GM18868 (cell line): ENCODE results near the gene C1RL.
"Not testable (repeated sequence)": the region's sequence is repeated elsewhere in the genome, so short reads cannot be mapped to it uniquely, and the experiment has no call there.

Source experiments
- ATAC-seq: cut with Tn5 transposase; IDR thresholded peaks from one replicate; pipeline ENCODE4 v1.9.1; 2021; ENCODE audit warnings: mild to moderate bottlenecking, moderate library complexity; ENCODE audit not compliant: unreplicated experiment

C1RL gene

GRCh38 chr12:7116196-7116595 is 7.2 kb upstream of the C1RL start:
- no peak for ATAC-seq

- ATAC-seq = no peak
Measured at GRCh38 chr12:7114851-7115250, 5.8 kb upstream of the C1RL start.

GRCh38 chr12:7114008-7114407 is 5.0 kb upstream of the C1RL start:
- ATAC-seq = no peak

GRCh38 chr12:7113389-7113871 is 4.4 kb upstream of the C1RL start:
- no peak for ATAC-seq

GRCh38 chr12:7112041-7112440 is 3.0 kb upstream of the C1RL start:
- no peak for ATAC-seq

- no peak for ATAC-seq
Measured at GRCh38 chr12:7110661-7111060, 1.6 kb upstream of the C1RL start.

- no peak for ATAC-seq
Measured at GRCh38 chr12:7109572-7109920, 532 bp upstream of the C1RL start.

- ATAC-seq = peak; percentile 88
Measured at GRCh38 chr12:7108003-7108795, 815 bp downstream of the C1RL start.

- no peak for ATAC-seq
Measured at GRCh38 chr12:7107636-7108002, 1.4 kb downstream of the C1RL start.

GRCh38 chr12:7107181-7107580 is 1.8 kb downstream of the C1RL start:
- not testable (repeated sequence) for ATAC-seq

- ATAC-seq = no peak
Measured at GRCh38 chr12:7106082-7106481, 2.9 kb downstream of the C1RL start.

GRCh38 chr12:7103837-7104584 is 5.0 kb downstream of the C1RL start:
- no peak for ATAC-seq

GRCh38 chr12:7102582-7102981 is 6.4 kb downstream of the C1RL start:
- no peak for ATAC-seq

- ATAC-seq = no peak
Measured at GRCh38 chr12:7101694-7102131, 7.3 kb downstream of the C1RL start.

- ATAC-seq = no peak
Measured at GRCh38 chr12:7101047-7101693, 7.8 kb downstream of the C1RL start.

- ATAC-seq = no peak
Measured at GRCh38 chr12:7100239-7100638, 8.8 kb downstream of the C1RL start.

- no peak for ATAC-seq
Measured at GRCh38 chr12:7099290-7099996, 9.6 kb downstream of the C1RL start.

- ATAC-seq = no peak
Measured at GRCh38 chr12:7096979-7097378, 12.0 kb downstream of the C1RL start.

- no peak for ATAC-seq
Measured at GRCh38 chr12:7096006-7096932, 12.7 kb downstream of the C1RL start.

GRCh38 chr12:7093892-7094291 is 15.1 kb downstream of the C1RL start:
- ATAC-seq = no peak
